HuH-7.5 (cell line): ENCODE data around the gene CAP2.

ENCODE experiments used
- DNase-seq: peaks from one replicate; pipeline ENCODE4 v3.0.0; 2011; ENCODE audit warnings: low spot score

The CAP2 gene

GRCh38 chr6:17475606-17476244, 82.3 kb downstream of the CAP2 start:
- no peak for DNase-seq

- DNase-seq, result no peak
Observed at GRCh38 chr6:17476511-17476910, 83.1 kb downstream of the CAP2 start.

GRCh38 chr6:17477356-17477755, 84.0 kb downstream of the CAP2 start:
- no peak for DNase-seq

- no peak for DNase-seq
Observed at GRCh38 chr6:17478223-17478907, 85.0 kb downstream of the CAP2 start.

- no peak for DNase-seq
Observed at GRCh38 chr6:17478946-17479345, 85.6 kb downstream of the CAP2 start.

GRCh38 chr6:17480476-17480875, 87.1 kb downstream of the CAP2 start:
- no peak for DNase-seq

GRCh38 chr6:17482711-17483110, 89.3 kb downstream of the CAP2 start:
- no peak for DNase-seq

- DNase-seq, result no peak
Observed at GRCh38 chr6:17483391-17484016, 90.1 kb downstream of the CAP2 start.

GRCh38 chr6:17484201-17484849, 90.9 kb downstream of the CAP2 start:
- DNase-seq, result no peak

GRCh38 chr6:17485181-17485580, 91.8 kb downstream of the CAP2 start:
- DNase-seq, result no peak

GRCh38 chr6:17485946-17486345, 92.6 kb downstream of the CAP2 start:
- no peak for DNase-seq

GRCh38 chr6:17486680-17487079, 93.3 kb downstream of the CAP2 start:
- DNase-seq, result no peak

- no peak for DNase-seq
Observed at GRCh38 chr6:17490724-17491123, 97.3 kb downstream of the CAP2 start.

GRCh38 chr6:17491416-17492142, 98.2 kb downstream of the CAP2 start:
- DNase-seq, result no peak

GRCh38 chr6:17492350-17492749, 99.0 kb downstream of the CAP2 start:
- no peak for DNase-seq

GRCh38 chr6:17493286-17493685, 99.9 kb downstream of the CAP2 start:
- DNase-seq, result no peak

- DNase-seq, result no peak
Observed at GRCh38 chr6:17494177-17494576, 100.8 kb downstream of the CAP2 start.

GRCh38 chr6:17494919-17495318, 101.5 kb downstream of the CAP2 start:
- DNase-seq, result no peak

- DNase-seq, result no peak
Observed at GRCh38 chr6:17497535-17498095, 104.2 kb downstream of the CAP2 start.

- DNase-seq, result no peak
Observed at GRCh38 chr6:17501442-17501841, 108.0 kb downstream of the CAP2 start.

- DNase-seq, result no peak
Observed at GRCh38 chr6:17501982-17502704, 108.7 kb downstream of the CAP2 start.
